ENCODE results near the gene HACL1. TPM values are rescaled to one million over a fixed set of nuclear protein-coding genes. Genes with fewer than 3 reads are reported as not detected.
"Not testable (repeated sequence)": the region's sequence is repeated elsewhere in the genome, so short reads cannot be mapped to it uniquely, and the experiment has no call there.

HACL1 gene
- total RNA-seq, 4 donors from 2014 or later, result 19.3 to 27.0 (median 22.0) TPM

DNA sequence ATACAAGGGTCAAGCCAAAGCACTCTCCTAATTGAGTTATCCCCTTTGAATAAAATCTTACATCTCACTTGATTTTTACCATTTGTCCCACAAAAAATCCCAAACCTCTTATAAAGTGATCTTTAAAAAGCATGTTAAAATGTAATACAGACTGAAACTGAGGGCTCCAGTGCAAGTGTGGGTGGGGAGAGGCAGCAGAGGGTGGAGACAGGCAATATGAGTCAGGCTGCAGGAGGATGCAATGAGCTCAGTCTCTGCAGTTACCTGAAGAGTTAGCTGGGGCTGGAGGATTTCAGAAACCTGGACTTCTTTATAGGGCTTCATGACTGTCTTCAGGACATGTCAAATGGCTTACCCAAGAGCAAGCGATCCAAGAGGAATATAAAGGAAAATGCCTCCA lies 65.6 kb downstream of the HACL1 start:
- H3K36me3 ChIP-seq, result no peaks in the 10 kb centered on the region
- TF ChIP-seq EP300 (IDR thresholded peaks at IDR 0.05) (no peak), POLR2AphosphoS5 (IDR thresholded peaks at IDR 0.05) (no peak), POLR2A (IDR thresholded peaks at IDR 0.05; ENCODE audit: low read depth) (no peak)
- TF ChIP-seq, protein P1, sequence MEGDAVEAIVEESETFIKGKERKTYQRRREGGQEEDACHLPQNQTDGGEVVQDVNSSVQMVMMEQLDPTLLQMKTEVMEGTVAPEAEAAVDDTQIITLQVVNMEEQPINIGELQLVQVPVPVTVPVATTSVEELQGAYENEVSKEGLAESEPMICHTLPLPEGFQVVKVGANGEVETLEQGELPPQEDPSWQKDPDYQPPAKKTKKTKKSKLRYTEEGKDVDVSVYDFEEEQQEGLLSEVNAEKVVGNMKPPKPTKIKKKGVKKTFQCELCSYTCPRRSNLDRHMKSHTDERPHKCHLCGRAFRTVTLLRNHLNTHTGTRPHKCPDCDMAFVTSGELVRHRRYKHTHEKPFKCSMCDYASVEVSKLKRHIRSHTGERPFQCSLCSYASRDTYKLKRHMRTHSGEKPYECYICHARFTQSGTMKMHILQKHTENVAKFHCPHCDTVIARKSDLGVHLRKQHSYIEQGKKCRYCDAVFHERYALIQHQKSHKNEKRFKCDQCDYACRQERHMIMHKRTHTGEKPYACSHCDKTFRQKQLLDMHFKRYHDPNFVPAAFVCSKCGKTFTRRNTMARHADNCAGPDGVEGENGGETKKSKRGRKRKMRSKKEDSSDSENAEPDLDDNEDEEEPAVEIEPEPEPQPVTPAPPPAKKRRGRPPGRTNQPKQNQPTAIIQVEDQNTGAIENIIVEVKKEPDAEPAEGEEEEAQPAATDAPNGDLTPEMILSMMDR (IDR thresholded peaks at IDR 0.05), result no peak
- 100% methylated on average over 1 of the region's 1 CpG for WGBS
- H3K4me3 ChIP-seq, result no peak overlapping the region
- DNase-seq (ENCODE audit: extremely low spot score), result no peak
- no peaks in the 10 kb centered on the region for H3K4me1 ChIP-seq
- H3K9me3 ChIP-seq, result no peaks in the 10 kb centered on the region
- no peak overlapping the region for H3K27ac ChIP-seq (replicated peaks in 1 of 4)
- no peaks in the 10 kb centered on the region for H3K27me3 ChIP-seq
- intact Hi-C loops (cut with DNase I), result no loop called here

DNA sequence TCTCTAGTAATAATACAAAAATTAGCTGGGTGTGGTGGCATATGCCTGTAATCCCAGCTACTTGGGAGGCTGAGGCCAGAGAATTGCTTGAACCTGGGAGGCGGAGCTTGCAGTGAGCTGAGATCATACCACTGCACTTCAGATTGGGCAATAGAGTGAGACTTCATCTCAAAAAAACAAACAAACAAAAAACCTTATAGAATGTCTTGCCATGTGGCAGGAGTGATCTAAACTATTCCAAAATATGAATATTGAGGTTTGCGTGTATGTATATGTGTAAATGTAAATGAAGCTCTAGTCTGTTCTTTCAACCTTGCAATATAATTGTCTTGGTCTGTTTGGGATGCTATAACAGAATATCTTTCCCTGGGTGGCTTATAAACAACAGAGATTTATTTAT lies 68.8 kb downstream of the HACL1 start:
- WGBS, result 95% methylated on average over 2 of the region's 2 CpGs
- H3K27ac ChIP-seq (replicated peaks in 1 of 4); H3K4me3 ChIP-seq; intact Hi-C loops (cut with DNase I); H3K36me3 ChIP-seq; H3K4me1 ChIP-seq; H3K27me3 ChIP-seq; H3K9me3 ChIP-seq; DNase-seq (ENCODE audit: extremely low spot score): not testable (repeated sequence)

DNA sequence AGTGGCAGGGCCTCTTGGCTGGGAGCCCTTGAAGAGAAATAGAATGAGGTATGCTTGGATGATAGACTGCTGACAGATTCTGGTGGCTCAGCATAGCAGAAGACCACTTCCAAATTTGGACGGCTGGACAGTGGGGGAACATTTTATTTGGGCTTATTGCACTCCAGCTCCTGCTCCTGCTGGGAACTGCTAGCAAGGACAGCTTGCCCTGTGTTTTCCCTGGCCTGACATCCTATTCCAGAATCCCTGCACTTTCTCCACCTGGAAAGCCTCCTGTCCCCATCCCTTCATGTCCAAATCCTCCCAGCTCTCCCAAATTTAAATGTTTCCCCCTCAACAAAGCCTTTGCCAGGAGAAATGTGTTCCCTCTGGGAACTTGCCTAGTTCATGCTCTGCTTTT lies 70.0 kb downstream of the HACL1 start:
- intact Hi-C loops (cut with DNase I), result no loop called here
- Histone ChIP-seq H3K4me3 (no peak overlapping the region), H3K4me1 (no peaks in the 10 kb centered on the region), H3K27me3 (no peaks in the 10 kb centered on the region), H3K27ac (replicated peaks in 1 of 4) (no peak overlapping the region), H3K36me3 (no peaks in the 10 kb centered on the region), H3K9me3 (no peaks in the 10 kb centered on the region)
- 83% methylated on average over 1 of the region's 1 CpG for WGBS
- TF ChIP-seq POLR2AphosphoS5 (IDR thresholded peaks at IDR 0.05) (no peak), EP300 (IDR thresholded peaks at IDR 0.05) (no peak), POLR2A (IDR thresholded peaks at IDR 0.05; ENCODE audit: low read depth) (no peak)
- TF ChIP-seq, protein P1 (IDR thresholded peaks at IDR 0.05), result no peak
- DNase-seq (ENCODE audit: extremely low spot score), result no peak

DNA sequence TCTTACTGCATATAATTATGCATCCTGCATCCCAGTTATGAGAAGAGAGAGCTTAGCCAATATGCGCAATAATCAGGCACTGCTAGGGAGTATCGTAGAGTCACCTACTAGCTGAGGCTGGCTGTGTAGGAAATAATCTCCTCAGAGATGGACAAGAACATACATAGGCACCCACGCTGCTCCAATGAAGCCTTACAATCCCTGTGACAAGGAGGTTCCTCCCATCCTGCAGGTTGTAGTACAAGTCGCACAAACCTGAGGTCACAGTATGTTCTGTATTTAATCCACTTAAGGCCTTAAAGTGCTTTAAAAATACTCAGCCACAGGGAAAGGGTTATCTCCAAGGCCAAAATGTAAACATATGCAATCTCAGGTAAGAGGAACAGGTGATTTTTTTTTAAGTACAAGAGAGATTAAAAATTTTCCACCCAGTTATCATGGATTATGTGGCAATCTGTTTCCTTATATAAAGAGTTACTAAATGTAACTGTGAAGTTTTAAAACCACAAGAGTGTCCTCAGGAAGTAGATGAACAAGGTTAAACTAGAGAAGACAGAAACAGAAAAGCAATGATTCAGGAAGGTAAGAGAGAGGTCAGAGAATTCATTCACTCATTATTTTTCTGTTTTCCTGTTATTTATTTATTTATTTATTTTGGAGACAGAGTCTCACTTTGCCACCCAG lies 72.4 kb downstream of the HACL1 start:
- Histone ChIP-seq H3K4me3 (no peak overlapping the region), H3K4me1 (no peaks in the 10 kb centered on the region)
- 94% methylated on average over 4 of the region's 4 CpGs for WGBS

DNA sequence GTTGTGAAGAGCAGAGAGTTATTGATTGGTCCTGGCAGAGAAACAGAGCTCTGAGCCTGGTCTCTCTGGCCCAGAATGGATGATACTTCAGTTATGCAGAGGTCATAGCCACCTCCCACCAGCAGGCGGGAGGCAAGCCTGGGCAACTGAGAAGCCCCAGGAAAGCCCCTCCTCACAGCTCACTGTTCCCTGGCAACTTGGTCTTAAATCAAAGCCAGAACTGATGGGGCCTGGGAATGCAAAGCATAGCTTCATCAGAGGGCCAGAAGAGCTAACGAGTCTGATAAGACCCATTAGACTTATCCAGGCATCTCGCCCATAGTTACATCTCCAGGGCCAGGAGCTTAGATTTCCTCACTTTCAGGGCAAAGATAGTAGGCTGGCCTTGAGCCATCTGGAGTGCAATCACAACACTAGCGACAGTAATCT lies 74.3 kb downstream of the HACL1 start:
- Histone ChIP-seq H3K27me3 (no peaks in the 10 kb centered on the region), H3K9me3 (no peaks in the 10 kb centered on the region), H3K4me3 (no peak overlapping the region), H3K27ac (replicated peaks in 1 of 4) (no peak overlapping the region), H3K36me3 (no peaks in the 10 kb centered on the region), H3K4me1 (peaks cover 0 to 1% (median under 1%) of the 10 kb centered on the region in 4 donors)
- no peak for TF ChIP-seq POLR2AphosphoS5 (IDR thresholded peaks at IDR 0.05)
- intact Hi-C loops (cut with DNase I), result no loop called here
- DNase-seq (ENCODE audit: extremely low spot score), result no peak
- 52% methylated on average over 3 of the region's 4 CpGs for WGBS

More for the DNA sequence above, 72.4 kb downstream of the HACL1 start:
- intact Hi-C loops (cut with DNase I), result no loop called here
- TF ChIP-seq POLR2AphosphoS5 (IDR thresholded peaks at IDR 0.05) (no peak), POLR2A (IDR thresholded peaks at IDR 0.05; ENCODE audit: low read depth) (no peak), EP300 (IDR thresholded peaks at IDR 0.05) (no peak)
- TF ChIP-seq, protein P1 (IDR thresholded peaks at IDR 0.05), result no peak
- Histone ChIP-seq H3K27ac (replicated peaks in 1 of 4) (no peak overlapping the region), H3K9me3 (no peaks in the 10 kb centered on the region), H3K36me3 (no peaks in the 10 kb centered on the region), H3K27me3 (no peaks in the 10 kb centered on the region)
- no peak for DNase-seq (ENCODE audit: extremely low spot score)

DNA sequence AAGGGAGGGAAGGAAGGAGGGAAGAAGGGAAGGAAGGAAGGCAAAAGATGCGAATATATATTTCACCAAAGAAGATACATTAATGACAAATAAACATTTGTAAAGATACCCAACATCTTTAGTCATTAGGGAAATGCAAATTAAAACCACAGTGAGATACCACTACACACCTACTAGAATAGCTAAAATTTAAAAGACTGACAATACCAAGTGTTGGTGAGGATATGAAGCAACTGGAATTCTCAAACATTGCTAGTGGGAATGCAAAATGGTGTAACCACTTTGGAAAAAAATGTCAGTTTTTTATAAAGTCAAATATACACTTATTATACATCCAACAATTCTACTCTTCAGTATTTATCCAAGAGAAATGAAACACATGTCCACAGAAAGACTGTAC lies 75.6 kb downstream of the HACL1 start:
- H3K4me3 ChIP-seq, result no peak overlapping the region
- intact Hi-C loops (cut with DNase I), result no loop called here
- H3K36me3 ChIP-seq, result no peaks in the 10 kb centered on the region
- no peak overlapping the region for H3K27ac ChIP-seq (replicated peaks in 1 of 4)
- H3K27me3 ChIP-seq, result no peaks in the 10 kb centered on the region
- H3K4me1 ChIP-seq, result peaks cover 4 to 13% (median 13%) of the 10 kb centered on the region in 4 donors
- no peak for TF ChIP-seq POLR2A (IDR thresholded peaks at IDR 0.05; ENCODE audit: low read depth)
- TF ChIP-seq, protein P1 (IDR thresholded peaks at IDR 0.05), result no peak
- no peak for TF ChIP-seq EP300 (IDR thresholded peaks at IDR 0.05)
- no peak for TF ChIP-seq POLR2AphosphoS5 (IDR thresholded peaks at IDR 0.05)
- WGBS, result 94% methylated on average over 1 of the region's 1 CpG
- H3K9me3 ChIP-seq, result no peaks in the 10 kb centered on the region
- DNase-seq (ENCODE audit: extremely low spot score), result no peak
